ENCODE data around the gene GEMIN4.

- no peak for TF ChIP-seq CTCF (conservative IDR thresholded peaks at IDR 0.05 in 1 of 2, IDR thresholded peaks at IDR 0.05 in 1 of 2; ENCODE audit: extremely low read depth in 1 of 2, insufficient read depth in 1 of 2, low read depth in 1 of 2, low read length in 2 of 2)
- TF ChIP-seq EZH2 (IDR thresholded peaks at IDR 0.05; ENCODE audit: borderline replicate concordance, low read length), result no peak
These were observed 9.8 kb downstream of the GEMIN4 start for GRCh38 chr17:742147-742793.

All from mammary epithelial cell (primary cell).